ENCODE results near the gene CD28. TPM values are rescaled to one million over a fixed set of nuclear protein-coding genes. Genes with fewer than 3 reads are reported as not detected.
"Not testable (repeated sequence)": the region's sequence is repeated elsewhere in the genome, so short reads cannot be mapped to it uniquely, and the experiment has no call there.

The CD28 gene
- total and polyA plus RNA-seq, 4 donors: 0.14 to 3.0 (median 0.92) TPM

DNA sequence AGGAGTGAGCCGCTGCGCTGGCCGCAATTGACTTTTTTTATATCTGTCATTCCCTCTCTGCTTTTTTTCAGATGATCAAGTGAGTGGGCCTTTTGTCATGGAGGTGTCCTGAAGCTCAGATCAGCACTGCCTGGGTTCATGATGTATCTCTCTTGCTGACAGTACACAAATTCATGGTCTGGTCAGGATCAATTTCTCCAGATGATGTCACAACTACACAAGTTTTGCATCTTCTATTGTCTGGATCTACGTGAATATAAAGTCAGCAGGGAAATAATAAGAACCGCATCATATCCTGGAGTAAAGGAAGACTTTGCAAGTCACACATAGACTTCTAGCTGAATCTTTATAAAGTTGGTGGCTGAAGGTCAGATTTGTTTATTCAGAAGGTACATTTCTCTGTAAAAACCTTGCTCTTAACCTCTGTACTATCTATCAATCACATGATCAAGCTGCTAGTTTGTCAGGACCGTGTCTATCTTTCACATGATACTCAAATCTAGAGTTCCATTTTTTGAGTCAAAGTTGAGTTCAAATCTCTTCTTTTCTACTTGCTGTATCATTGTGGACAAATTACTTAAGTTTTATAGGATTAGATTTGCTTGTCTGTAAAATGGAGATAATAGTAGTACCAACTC lies 13.1 kb upstream of the CD28 start:
- H3K9ac ChIP-seq (ENCODE audit: insufficient read depth in 1 of 2, low read length in 2 of 2): no peak overlapping the region
- no peak overlapping the region for H3K4me3 ChIP-seq
- no peak overlapping the region for H3K27ac ChIP-seq (ENCODE audit: low read depth in 1 of 2, low read length in 1 of 2)
- H3K9me3 ChIP-seq (ENCODE audit: control insufficient read depth in 4 of 4, insufficient read depth in 3 of 4, low read length in 3 of 4): no peaks in the 10 kb centered on the region
- DNase-seq (no peak), ATAC-seq (ENCODE audit: insufficient read depth, low FRiP score) (no peak)
- peaks cover 7 to 32% (median 8%) of the 10 kb centered on the region in 5 donors for H3K4me1 ChIP-seq (ENCODE audit: control insufficient read depth in 5 of 5, insufficient read depth in 5 of 5, low read length in 5 of 5)
- no peaks in the 10 kb centered on the region for H3K27me3 ChIP-seq (ENCODE audit: control insufficient read depth in 3 of 3, insufficient read depth in 3 of 3, low read length in 2 of 3)
- H3K36me3 ChIP-seq (ENCODE audit: control insufficient read depth in 4 of 4, insufficient read depth in 4 of 4, low read length in 4 of 4): no peaks in the 10 kb centered on the region
- TF ChIP-seq CTCF (IDR thresholded peaks at IDR 0.05; ENCODE audit: control extremely low read depth, extremely low read depth): no peak
- WGBS, 2 donors: 91 to 93% methylated on average over 6 of the region's 6 CpGs

DNA sequence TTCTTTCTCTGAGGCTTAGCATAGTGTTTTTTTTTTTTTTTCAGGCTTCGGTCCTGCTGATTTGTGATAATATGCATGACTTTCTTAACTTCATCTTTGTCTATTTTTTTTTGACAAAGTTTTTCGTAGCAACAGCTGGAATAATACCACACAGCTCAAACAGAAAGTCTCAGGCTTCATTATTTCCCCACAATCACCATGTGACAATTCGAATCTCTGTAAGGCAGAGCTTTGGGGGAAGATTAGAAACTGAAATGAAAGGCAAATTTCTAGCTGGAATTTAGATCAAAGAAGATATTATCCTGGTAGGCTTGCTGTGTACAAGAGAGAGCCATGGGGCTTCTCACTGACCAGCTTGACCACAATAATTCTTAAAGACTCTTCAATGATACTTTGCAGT lies 12.2 kb upstream of the CD28 start:
- Histone ChIP-seq H3K36me3 (ENCODE audit: control insufficient read depth in 4 of 4, insufficient read depth in 4 of 4, low read length in 4 of 4) (no peaks in the 10 kb centered on the region), H3K9me3 (ENCODE audit: control insufficient read depth in 4 of 4, insufficient read depth in 3 of 4, low read length in 3 of 4) (no peaks in the 10 kb centered on the region), H3K9ac (ENCODE audit: insufficient read depth in 1 of 2, low read length in 2 of 2) (no peak overlapping the region), H3K4me1 (ENCODE audit: control insufficient read depth in 5 of 5, insufficient read depth in 5 of 5, low read length in 5 of 5) (peaks cover 7 to 24% (median 8%) of the 10 kb centered on the region in 5 donors), H3K27me3 (ENCODE audit: control insufficient read depth in 3 of 3, insufficient read depth in 3 of 3, low read length in 2 of 3) (no peaks in the 10 kb centered on the region), H3K4me3 (no peak overlapping the region), H3K27ac (ENCODE audit: low read depth in 1 of 2, low read length in 1 of 2) (peak overlapping the region in 1 of 2 donors; percentile 33)
- DNase-seq: peak in 2 of 3 donors; percentile 44 to 49
- ATAC-seq (ENCODE audit: insufficient read depth, low FRiP score): no peak
- 73 to 81% methylated on average over 3 of the region's 3 CpGs for WGBS, 2 donors
- TF ChIP-seq CTCF (IDR thresholded peaks at IDR 0.05; ENCODE audit: control extremely low read depth, extremely low read depth): no peak

DNA sequence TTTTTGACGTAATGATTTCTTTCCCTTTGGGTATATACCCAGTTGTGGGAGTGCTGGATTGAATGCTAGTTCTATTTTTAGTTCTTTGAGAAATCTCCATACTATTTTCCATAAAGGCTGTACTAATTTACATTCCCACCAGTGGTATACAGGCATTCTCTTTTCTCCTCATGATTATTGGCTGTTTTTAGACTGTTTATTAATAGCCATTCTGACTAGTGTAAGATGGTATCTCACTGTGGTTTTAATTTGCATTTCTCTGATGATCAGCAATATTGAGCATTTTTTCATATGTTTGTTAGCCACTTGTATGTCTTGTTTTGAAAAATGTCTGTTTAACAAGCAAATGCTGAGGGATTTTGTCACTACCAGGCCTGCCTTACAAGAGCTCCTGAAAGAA lies 9.2 kb upstream of the CD28 start:
- 96 to 100% methylated on average over 1 of the region's 1 CpG for WGBS, 2 donors
- ATAC-seq (ENCODE audit: insufficient read depth, low FRiP score): no peak

GRCh38 chr2:203697763-203698162 lies 8.7 kb upstream of the CD28 start:
- 96 to 100% methylated on average over 2 of the region's 2 CpGs for WGBS, 2 donors
- not testable (repeated sequence) for DNase-seq; H3K9ac ChIP-seq (ENCODE audit: insufficient read depth in 1 of 2, low read length in 2 of 2); H3K27ac ChIP-seq (ENCODE audit: low read depth in 1 of 2, low read length in 1 of 2); H3K4me1 ChIP-seq (ENCODE audit: control insufficient read depth in 5 of 5, insufficient read depth in 5 of 5, low read length in 5 of 5); ATAC-seq (ENCODE audit: insufficient read depth, low FRiP score); H3K27me3 ChIP-seq (ENCODE audit: control insufficient read depth in 3 of 3, insufficient read depth in 3 of 3, low read length in 2 of 3); H3K4me3 ChIP-seq; H3K36me3 ChIP-seq (ENCODE audit: control insufficient read depth in 4 of 4, insufficient read depth in 4 of 4, low read length in 4 of 4); H3K9me3 ChIP-seq (ENCODE audit: control insufficient read depth in 4 of 4, insufficient read depth in 3 of 4, low read length in 3 of 4)

More for the DNA sequence above, 9.2 kb upstream of the CD28 start:
- Histone ChIP-seq H3K9ac (ENCODE audit: insufficient read depth in 1 of 2, low read length in 2 of 2) (no peak overlapping the region), H3K27ac (ENCODE audit: low read depth in 1 of 2, low read length in 1 of 2) (no peak overlapping the region), H3K4me1 (ENCODE audit: control insufficient read depth in 5 of 5, insufficient read depth in 5 of 5, low read length in 5 of 5) (peaks cover 0 to 12% (median 4%) of the 10 kb centered on the region in 5 donors), H3K27me3 (ENCODE audit: control insufficient read depth in 3 of 3, insufficient read depth in 3 of 3, low read length in 2 of 3) (no peaks in the 10 kb centered on the region), H3K4me3 (no peak overlapping the region), H3K36me3 (ENCODE audit: control insufficient read depth in 4 of 4, insufficient read depth in 4 of 4, low read length in 4 of 4) (no peaks in the 10 kb centered on the region), H3K9me3 (ENCODE audit: control insufficient read depth in 4 of 4, insufficient read depth in 3 of 4, low read length in 3 of 4) (no peaks in the 10 kb centered on the region)
- no peak for TF ChIP-seq CTCF (IDR thresholded peaks at IDR 0.05; ENCODE audit: control extremely low read depth, extremely low read depth)
- no peak for DNase-seq

DNA sequence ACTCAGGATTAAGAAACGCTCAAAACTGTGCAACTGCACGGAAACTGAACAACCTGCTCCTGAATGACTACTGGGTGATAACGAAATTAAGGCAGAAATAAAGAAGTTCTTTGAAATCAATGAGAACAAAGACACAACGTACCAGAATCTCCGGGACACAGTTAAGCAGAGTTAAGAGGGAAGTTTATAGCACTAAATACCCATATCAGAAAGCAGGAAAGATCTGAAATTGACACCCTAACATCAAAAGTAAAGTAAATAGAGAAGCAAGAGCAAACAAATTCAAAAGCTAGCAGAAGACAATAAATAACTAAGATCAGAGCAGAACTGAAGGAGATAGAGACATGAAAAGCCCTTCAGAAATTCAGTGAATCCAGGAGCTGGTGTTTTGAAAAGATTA lies 8.0 kb upstream of the CD28 start:
- H3K4me1 ChIP-seq (ENCODE audit: control insufficient read depth in 5 of 5, insufficient read depth in 5 of 5, low read length in 5 of 5); DNase-seq; H3K9ac ChIP-seq (ENCODE audit: insufficient read depth in 1 of 2, low read length in 2 of 2); ATAC-seq (ENCODE audit: insufficient read depth, low FRiP score); H3K27ac ChIP-seq (ENCODE audit: low read depth in 1 of 2, low read length in 1 of 2); H3K36me3 ChIP-seq (ENCODE audit: control insufficient read depth in 4 of 4, insufficient read depth in 4 of 4, low read length in 4 of 4); H3K9me3 ChIP-seq (ENCODE audit: control insufficient read depth in 4 of 4, insufficient read depth in 3 of 4, low read length in 3 of 4); H3K4me3 ChIP-seq; H3K27me3 ChIP-seq (ENCODE audit: control insufficient read depth in 3 of 3, insufficient read depth in 3 of 3, low read length in 2 of 3): not testable (repeated sequence)
- WGBS, 2 donors: 87 to 90% methylated on average over 5 of the region's 5 CpGs
